HepG2 (cell line): ENCODE results near the gene SYVN1. TPM values are rescaled to one million over a fixed set of nuclear protein-coding genes. Genes with fewer than 3 reads are reported as not detected.

Source experiments
- EP300 ChIP-seq, 3 experiments: sonication (generic) in 1 of 3; formaldehyde crosslinking in 1 of 3; IDR thresholded peaks; 2 replicates each; pipeline versions ENCODE4 v1.5.1 to v1.6.1; 2011 to 2020; ENCODE audit warnings: low read depth in 2 of 3, low read length in 2 of 3, borderline replicate concordance in 1 of 3, improper control_type of control experiment in 1 of 3, mild to moderate bottlenecking in 1 of 3, missing genetic modification reagents in 1 of 3, moderate library complexity in 1 of 3
- MED13 ChIP-seq: sonication (generic); formaldehyde crosslinking; IDR thresholded peaks from 2 replicates; pipeline ENCODE4 v1.5.0; 2020; ENCODE audit warnings: missing genetic modification reagents
- RBFOX2 ChIP-seq: fragments of 200-400 bp; formaldehyde crosslinking; IDR thresholded peaks from 2 replicates; pipeline ENCODE4 v1.6.1; 2017; ENCODE audit warnings: low read depth, mild to moderate bottlenecking, low read length
- ZBTB3 ChIP-seq: sonication (generic); formaldehyde crosslinking; IDR thresholded peaks from 2 replicates; pipeline ENCODE4 v1.4.0; 2020; ENCODE audit warnings: low read depth, mild to moderate bottlenecking, moderate library complexity, missing genetic modification reagents, borderline replicate concordance
- ZFP36L1 ChIP-seq: sonication (generic); formaldehyde crosslinking; IDR thresholded peaks from 2 replicates; pipeline ENCODE4 v1.8.0; 2022; ENCODE audit warnings: mild to moderate bottlenecking, missing genetic modification reagents, moderate library complexity
- ZNF430 ChIP-seq: sonication (generic); formaldehyde crosslinking; IDR thresholded peaks from 2 replicates; pipeline ENCODE4 v1.9.0; 2021; ENCODE audit warnings: mild to moderate bottlenecking, missing genetic modification reagents
- ZNF703 ChIP-seq: sonication (generic); formaldehyde crosslinking; IDR thresholded peaks from 2 replicates; pipeline ENCODE4 v1.5.1; 2020; ENCODE audit warnings: missing genetic modification reagents, mild to moderate bottlenecking, moderate library complexity, borderline replicate concordance
- polyA plus RNA-seq, 8 experiments: library from polyadenylated mRNA; depleted of rRNA in 3 of 8; stranded (reverse) in 7 of 8; unstranded in 1 of 8; fragments of >200 nt; fragmentation: Illumina TruSeq in 4 of 8; extraction: Trizol in 4 of 8; gene quantifications; 2 replicates each; pipeline versions ENCODE4 v1.2.1 to v1.2.3, GENCODE V29; 2011 to 2016; ENCODE audit warnings: low read depth in 4 of 8, missing spikeins in 1 of 8, mixed read lengths in 1 of 8; ENCODE audit not compliant: insufficient read depth in 1 of 8
- total RNA-seq, 5 experiments: library from RNA; depleted of rRNA; stranded (reverse); fragments of >200 nt; fragmentation: Illumina TruSeq; extraction: Trizol; gene quantifications; 2 replicates each; pipeline ENCODE4 v1.2.3, GENCODE V29; 2016; ENCODE audit warnings: low read depth in 1 of 5
- TF ChIP-seq, protein P1 (sequence below): sonication (generic); formaldehyde crosslinking; IDR thresholded peaks from 2 replicates; pipeline ENCODE4 v1.5.0; 2020; ENCODE audit warnings: missing genetic modification reagents, mild to moderate bottlenecking, borderline replicate concordance
- TF ChIP-seq, protein P2 (sequence below): sonication (generic); formaldehyde crosslinking; IDR thresholded peaks from 2 replicates; pipeline ENCODE4 v1.5.0; 2020; ENCODE audit warnings: mild to moderate bottlenecking, missing genetic modification reagents
- TF ChIP-seq, protein P3 (sequence below): sonication (generic); formaldehyde crosslinking; IDR thresholded peaks from 2 replicates; pipeline ENCODE4 v1.4.0; 2020; ENCODE audit warnings: missing genetic modification reagents
- TF ChIP-seq, protein P4 (sequence below): sonication (generic); formaldehyde crosslinking; IDR thresholded peaks from 2 replicates; pipeline ENCODE4 v1.4.0; 2020; ENCODE audit warnings: missing genetic modification reagents, borderline replicate concordance
- TF ChIP-seq, protein P5 (sequence below), 2 experiments: sonication (generic) in 1 of 2; formaldehyde crosslinking in 1 of 2; IDR thresholded peaks; 2 replicates each; pipeline versions ENCODE4 v1.6.1 to v1.9.0; 2014 to 2022; ENCODE audit warnings: antibody characterized with exemption in 1 of 2, borderline replicate concordance in 1 of 2, inconsistent platforms in 1 of 2, low read depth in 1 of 2, missing genetic modification reagents in 1 of 2

Gene SYVN1
- total and polyA plus RNA-seq, 2 of the 13 experiments (the other 11 are each of a cell fraction or from before 2014, with no cell fraction given), result 10.3 to 22.5 TPM

DNA sequence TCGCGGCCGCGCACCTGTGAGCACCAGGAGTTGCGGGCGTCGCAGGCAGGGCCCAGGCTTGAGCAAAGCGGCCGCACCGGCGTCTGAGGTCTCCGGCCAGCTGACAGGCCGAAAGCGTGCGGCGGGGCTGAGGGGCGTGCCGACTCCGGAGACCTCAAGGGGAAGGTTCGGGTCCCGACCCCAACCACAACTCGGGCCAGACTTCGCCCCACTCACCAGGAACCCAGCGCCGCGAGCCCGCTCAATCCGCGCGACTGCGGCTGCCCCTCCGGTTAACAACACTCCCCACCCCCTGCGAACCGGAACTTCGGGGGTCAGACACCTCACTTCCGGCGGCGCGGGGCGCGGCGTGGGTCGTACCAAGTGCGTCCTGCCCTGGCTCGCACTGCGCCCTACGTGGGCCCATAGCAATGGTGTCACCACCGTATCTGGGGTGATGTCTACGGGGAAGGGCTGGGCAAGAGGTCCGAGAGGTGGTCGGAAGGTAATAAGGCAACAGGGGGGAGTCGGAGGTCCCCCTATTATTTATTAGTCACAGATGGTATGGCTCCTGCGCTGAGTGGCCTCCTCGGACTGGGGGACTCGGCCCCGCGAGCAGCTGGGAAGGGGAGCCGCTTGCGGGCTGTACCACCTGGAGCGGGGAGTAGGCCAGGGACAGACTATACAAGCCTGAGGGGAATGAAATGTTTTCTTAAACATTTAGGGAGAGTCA is at the start of gene SYVN1 (continued):
- TF ChIP-seq, protein P1, sequence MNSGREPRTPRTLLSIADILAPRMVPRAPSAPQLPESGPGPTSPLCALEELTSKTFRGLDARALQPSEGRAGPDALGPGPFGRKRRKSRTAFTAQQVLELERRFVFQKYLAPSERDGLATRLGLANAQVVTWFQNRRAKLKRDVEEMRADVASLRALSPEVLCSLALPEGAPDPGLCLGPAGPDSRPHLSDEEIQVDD (CRISPR knock-in tag), result no peak
- no peak; the same call in 1 of the 2 replicates for TF ChIP-seq ZBTB3 (CRISPR knock-in tag)
- TF ChIP-seq ZFP36L1 (CRISPR knock-in tag), result no peak
- TF ChIP-seq, protein P2, sequence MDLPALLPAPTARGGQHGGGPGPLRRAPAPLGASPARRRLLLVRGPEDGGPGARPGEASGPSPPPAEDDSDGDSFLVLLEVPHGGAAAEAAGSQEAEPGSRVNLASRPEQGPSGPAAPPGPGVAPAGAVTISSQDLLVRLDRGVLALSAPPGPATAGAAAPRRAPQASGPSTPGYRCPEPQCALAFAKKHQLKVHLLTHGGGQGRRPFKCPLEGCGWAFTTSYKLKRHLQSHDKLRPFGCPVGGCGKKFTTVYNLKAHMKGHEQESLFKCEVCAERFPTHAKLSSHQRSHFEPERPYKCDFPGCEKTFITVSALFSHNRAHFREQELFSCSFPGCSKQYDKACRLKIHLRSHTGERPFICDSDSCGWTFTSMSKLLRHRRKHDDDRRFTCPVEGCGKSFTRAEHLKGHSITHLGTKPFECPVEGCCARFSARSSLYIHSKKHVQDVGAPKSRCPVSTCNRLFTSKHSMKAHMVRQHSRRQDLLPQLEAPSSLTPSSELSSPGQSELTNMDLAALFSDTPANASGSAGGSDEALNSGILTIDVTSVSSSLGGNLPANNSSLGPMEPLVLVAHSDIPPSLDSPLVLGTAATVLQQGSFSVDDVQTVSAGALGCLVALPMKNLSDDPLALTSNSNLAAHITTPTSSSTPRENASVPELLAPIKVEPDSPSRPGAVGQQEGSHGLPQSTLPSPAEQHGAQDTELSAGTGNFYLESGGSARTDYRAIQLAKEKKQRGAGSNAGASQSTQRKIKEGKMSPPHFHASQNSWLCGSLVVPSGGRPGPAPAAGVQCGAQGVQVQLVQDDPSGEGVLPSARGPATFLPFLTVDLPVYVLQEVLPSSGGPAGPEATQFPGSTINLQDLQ (CRISPR knock-in tag), result no peak
- peak; percentile 72; the same call in 1 of the 2 replicates for TF ChIP-seq ZNF430
- TF ChIP-seq RBFOX2, result peak; percentile 97
- TF ChIP-seq, protein P3, sequence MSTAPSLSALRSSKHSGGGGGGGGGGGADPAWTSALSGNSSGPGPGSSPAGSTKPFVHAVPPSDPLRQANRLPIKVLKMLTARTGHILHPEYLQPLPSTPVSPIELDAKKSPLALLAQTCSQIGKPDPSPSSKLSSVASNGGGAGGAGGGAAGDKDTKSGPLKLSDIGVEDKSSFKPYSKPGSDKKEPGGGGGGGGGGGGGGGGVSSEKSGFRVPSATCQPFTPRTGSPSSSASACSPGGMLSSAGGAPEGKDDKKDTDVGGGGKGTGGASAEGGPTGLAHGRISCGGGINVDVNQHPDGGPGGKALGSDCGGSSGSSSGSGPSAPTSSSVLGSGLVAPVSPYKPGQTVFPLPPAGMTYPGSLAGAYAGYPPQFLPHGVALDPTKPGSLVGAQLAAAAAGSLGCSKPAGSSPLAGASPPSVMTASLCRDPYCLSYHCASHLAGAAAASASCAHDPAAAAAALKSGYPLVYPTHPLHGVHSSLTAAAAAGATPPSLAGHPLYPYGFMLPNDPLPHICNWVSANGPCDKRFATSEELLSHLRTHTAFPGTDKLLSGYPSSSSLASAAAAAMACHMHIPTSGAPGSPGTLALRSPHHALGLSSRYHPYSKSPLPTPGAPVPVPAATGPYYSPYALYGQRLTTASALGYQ (CRISPR knock-in tag), result peak; percentile 16; the same call in 1 of the 2 replicates
- peak in 1 of 2 experiments; percentile 58; a peak in 2 of 4 replicates for TF ChIP-seq EP300 (IDR thresholded peaks at IDR 0.05; ENCODE audit: low read depth in 2 of 2, low read length in 2 of 2)
- TF ChIP-seq EP300 (CRISPR knock-in tag; IDR thresholded peaks at IDR 0.05; ENCODE audit: borderline replicate concordance), result peak; percentile 34; the same call in 1 of the 2 replicates
- TF ChIP-seq MED13 (CRISPR knock-in tag), result no peak; the same call in 1 of the 2 replicates
- TF ChIP-seq, protein P4, sequence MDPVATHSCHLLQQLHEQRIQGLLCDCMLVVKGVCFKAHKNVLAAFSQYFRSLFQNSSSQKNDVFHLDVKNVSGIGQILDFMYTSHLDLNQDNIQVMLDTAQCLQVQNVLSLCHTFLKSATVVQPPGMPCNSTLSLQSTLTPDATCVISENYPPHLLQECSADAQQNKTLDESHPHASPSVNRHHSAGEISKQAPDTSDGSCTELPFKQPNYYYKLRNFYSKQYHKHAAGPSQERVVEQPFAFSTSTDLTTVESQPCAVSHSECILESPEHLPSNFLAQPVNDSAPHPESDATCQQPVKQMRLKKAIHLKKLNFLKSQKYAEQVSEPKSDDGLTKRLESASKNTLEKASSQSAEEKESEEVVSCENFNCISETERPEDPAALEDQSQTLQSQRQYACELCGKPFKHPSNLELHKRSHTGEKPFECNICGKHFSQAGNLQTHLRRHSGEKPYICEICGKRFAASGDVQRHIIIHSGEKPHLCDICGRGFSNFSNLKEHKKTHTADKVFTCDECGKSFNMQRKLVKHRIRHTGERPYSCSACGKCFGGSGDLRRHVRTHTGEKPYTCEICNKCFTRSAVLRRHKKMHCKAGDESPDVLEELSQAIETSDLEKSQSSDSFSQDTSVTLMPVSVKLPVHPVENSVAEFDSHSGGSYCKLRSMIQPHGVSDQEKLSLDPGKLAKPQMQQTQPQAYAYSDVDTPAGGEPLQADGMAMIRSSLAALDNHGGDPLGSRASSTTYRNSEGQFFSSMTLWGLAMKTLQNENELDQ (CRISPR knock-in tag), result peak; percentile 13; the same call in 1 of the 2 replicates
- TF ChIP-seq ZNF703 (CRISPR knock-in tag), result no peak
- TF ChIP-seq, protein P5, sequence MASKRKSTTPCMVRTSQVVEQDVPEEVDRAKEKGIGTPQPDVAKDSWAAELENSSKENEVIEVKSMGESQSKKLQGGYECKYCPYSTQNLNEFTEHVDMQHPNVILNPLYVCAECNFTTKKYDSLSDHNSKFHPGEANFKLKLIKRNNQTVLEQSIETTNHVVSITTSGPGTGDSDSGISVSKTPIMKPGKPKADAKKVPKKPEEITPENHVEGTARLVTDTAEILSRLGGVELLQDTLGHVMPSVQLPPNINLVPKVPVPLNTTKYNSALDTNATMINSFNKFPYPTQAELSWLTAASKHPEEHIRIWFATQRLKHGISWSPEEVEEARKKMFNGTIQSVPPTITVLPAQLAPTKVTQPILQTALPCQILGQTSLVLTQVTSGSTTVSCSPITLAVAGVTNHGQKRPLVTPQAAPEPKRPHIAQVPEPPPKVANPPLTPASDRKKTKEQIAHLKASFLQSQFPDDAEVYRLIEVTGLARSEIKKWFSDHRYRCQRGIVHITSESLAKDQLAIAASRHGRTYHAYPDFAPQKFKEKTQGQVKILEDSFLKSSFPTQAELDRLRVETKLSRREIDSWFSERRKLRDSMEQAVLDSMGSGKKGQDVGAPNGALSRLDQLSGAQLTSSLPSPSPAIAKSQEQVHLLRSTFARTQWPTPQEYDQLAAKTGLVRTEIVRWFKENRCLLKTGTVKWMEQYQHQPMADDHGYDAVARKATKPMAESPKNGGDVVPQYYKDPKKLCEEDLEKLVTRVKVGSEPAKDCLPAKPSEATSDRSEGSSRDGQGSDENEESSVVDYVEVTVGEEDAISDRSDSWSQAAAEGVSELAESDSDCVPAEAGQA (IDR thresholded peaks at IDR 0.05; ENCODE audit: low read depth), result peak; percentile 66; the same call in 1 of the 2 replicates
- TF ChIP-seq, protein P5 (CRISPR knock-in tag; IDR thresholded peaks at IDR 0.05; ENCODE audit: borderline replicate concordance), result 0 out of 2 replicates have a peak, but pooled peaks have one; percentile 21
